ENCODE results near the gene CERK. TPM values are rescaled to one million over a fixed set of nuclear protein-coding genes. Genes with fewer than 3 reads are reported as not detected.

CERK gene
- total and polyA plus RNA-seq, 9 of the 15 experiments (the other 6 are each of a cell fraction or from before 2014, with no cell fraction given) = 1.1 to 14.9 (median 8.7) TPM

DNA sequence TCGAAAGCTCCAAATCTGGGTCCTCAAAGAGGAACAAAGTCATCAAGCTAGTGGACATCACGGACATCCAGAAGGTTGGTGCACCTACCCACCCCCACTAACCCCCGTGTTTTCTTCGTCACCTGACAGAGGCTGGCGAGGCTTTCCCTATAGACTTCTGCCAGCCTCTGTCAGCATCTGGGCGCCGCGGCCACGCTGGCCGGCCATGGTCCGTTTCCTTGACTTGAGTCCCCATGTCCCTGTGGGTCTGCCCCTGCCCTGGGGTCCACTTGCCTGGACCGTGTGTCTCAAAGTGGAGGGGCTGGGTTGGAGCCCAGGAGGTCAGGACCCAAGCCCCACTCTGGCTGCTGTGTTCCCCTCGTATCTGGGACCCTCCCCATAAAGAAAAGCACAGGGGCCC lies 62.6 kb downstream of the CERK start:
- Histone ChIP-seq H3K4me1 (replicated peaks in 1 of 2; ENCODE audit: control insufficient read depth in 2 of 2, insufficient read depth in 2 of 2, low read length in 2 of 2) (peaks cover 0 to 18% of the 10 kb centered on the region in 2 experiments; a peak in 2 of 5 replicates), H3K9me3 (replicated peaks; ENCODE audit: control insufficient read depth, insufficient read depth, low read depth, low read length) (no peaks in the 10 kb centered on the region), H3K9me1 (ENCODE audit: control insufficient read depth, insufficient read depth, low read length) (no peaks in the 10 kb centered on the region), H3K27ac (ENCODE audit: extremely low read depth, low read depth, low read length) (no peak overlapping the region), H3K4me3 (no peak overlapping the region), H4K20me1 (replicated peaks; ENCODE audit: control insufficient read depth, insufficient read depth, low read length) (no peaks in the 10 kb centered on the region; the same call in 1 of the 2 replicates), H3K36me3 (ENCODE audit: control insufficient read depth, insufficient read depth, low read length) (peaks cover 30% of the 10 kb centered on the region; the same call in 1 of the 3 replicates), H3K9ac (ENCODE audit: insufficient read depth in 1 of 2, low read depth in 2 of 2, low read length in 2 of 2) (no peak overlapping the region; a peak in 1 of 4 replicates), H3K27me3 (ENCODE audit: control insufficient read depth in 2 of 2, insufficient read depth in 2 of 2, low read length in 2 of 2) (no peaks in the 10 kb centered on the region), H3K79me2 (ENCODE audit: control insufficient read depth, insufficient read depth, low read length) (no peaks in the 10 kb centered on the region), H2AFZ (ENCODE audit: low read depth, low read length) (no peak overlapping the region), H3K4me2 (ENCODE audit: insufficient read depth, low read length) (no peak overlapping the region)
- in situ Hi-C loops (cut with MboI) (loop anchor here (10.0 kb wide), 1 partner anchor 111 kb away; no protein-coding TSS in a partner anchor), intact Hi-C loops (cut with micrococcal nuclease) (no loop called here)
- ChIA-PET POLR2A (no interaction called here), CTCF (ENCODE audit: low intra/inter-chr PET ratio) (no interaction called here)
- DNase-seq (ENCODE audit: extremely low read depth in 1 of 4, low spot score in 3 of 4) (no peak), ATAC-seq (no peak), FAIRE-seq (no peak)
- TF ChIP-seq POLR2G (IDR thresholded peaks at IDR 0.05; ENCODE audit: low read depth, low read length) = 0 out of 2 replicates have a peak, but pooled peaks have one; percentile 2
- TF ChIP-seq ZC3H8 (IDR thresholded peaks at IDR 0.05) = no peak
- TF ChIP-seq ZNF217 (CRISPR knock-in tag; IDR thresholded peaks at IDR 0.05) = no peak
- no peak for TF ChIP-seq SMAD1 (IDR thresholded peaks at IDR 0.05; ENCODE audit: low read depth, low read length, partially characterized antibody)
- no CpG with 5 or more reads among the region's 13 CpGs for WGBS (ENCODE audit: insufficient coverage, low coverage, missing lambda C conversion rate)
- BruUV-seq (replicated peaks) = no TSS peak

DNA sequence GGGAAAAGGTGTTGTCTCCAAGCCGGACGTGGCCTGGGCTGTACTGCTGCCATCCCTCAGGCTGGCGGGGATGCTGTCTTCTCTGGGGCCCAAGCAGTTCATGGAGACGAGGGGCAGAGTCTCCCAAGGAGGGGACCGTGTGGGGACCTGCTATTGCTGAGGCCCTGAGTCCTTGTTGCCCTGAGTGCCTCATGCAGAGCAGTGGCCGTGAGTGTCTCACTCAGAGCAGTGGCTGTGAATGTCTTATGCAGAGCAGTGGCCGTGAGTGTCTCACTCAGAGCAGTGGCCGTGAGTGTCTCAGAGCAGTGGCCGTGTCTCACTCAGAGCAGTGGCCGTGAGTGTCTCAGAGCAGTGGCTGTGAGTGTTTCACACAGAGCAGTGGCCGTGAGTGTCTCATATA lies 63.1 kb downstream of the CERK start:
- no peaks in the 10 kb centered on the region for H3K27me3 ChIP-seq (ENCODE audit: control insufficient read depth in 2 of 2, insufficient read depth in 2 of 2, low read length in 2 of 2)
- ChIA-PET CTCF (ENCODE audit: low intra/inter-chr PET ratio) (no interaction called here), POLR2A (no interaction called here)
- H4K20me1 ChIP-seq (replicated peaks; ENCODE audit: control insufficient read depth, insufficient read depth, low read length) = no peaks in the 10 kb centered on the region; the same call in 1 of the 2 replicates
- DNase-seq (ENCODE audit: extremely low read depth in 1 of 4, low spot score in 3 of 4) (no peak), ATAC-seq (no peak), FAIRE-seq (no peak)
- H3K27ac ChIP-seq (ENCODE audit: extremely low read depth, low read depth, low read length) = no peak overlapping the region
- H3K9me1 ChIP-seq (ENCODE audit: control insufficient read depth, insufficient read depth, low read length) = no peaks in the 10 kb centered on the region
- H3K9ac ChIP-seq (ENCODE audit: insufficient read depth in 1 of 2, low read depth in 2 of 2, low read length in 2 of 2) = no peak overlapping the region; a peak in 1 of 4 replicates
- no peak overlapping the region for H3K4me2 ChIP-seq (ENCODE audit: insufficient read depth, low read length)
- in situ Hi-C loops (cut with MboI) = loop anchor here (10.0 kb wide), 1 partner anchor 110 kb away; no protein-coding TSS in a partner anchor
- 84% methylated on average over 9 of the region's 11 CpGs for WGBS (ENCODE audit: insufficient coverage, low coverage, missing lambda C conversion rate)
- BruUV-seq (replicated peaks) = no TSS peak
- H3K4me1 ChIP-seq (replicated peaks in 1 of 2; ENCODE audit: control insufficient read depth in 2 of 2, insufficient read depth in 2 of 2, low read length in 2 of 2) = peaks cover 0 to 18% of the 10 kb centered on the region in 2 experiments; a peak in 2 of 5 replicates
- no peak overlapping the region for H2AFZ ChIP-seq (ENCODE audit: low read depth, low read length)
- H3K36me3 ChIP-seq (ENCODE audit: control insufficient read depth, insufficient read depth, low read length) = peaks cover 36% of the 10 kb centered on the region; the same call in 1 of the 3 replicates
- no peak overlapping the region for H3K4me3 ChIP-seq
- H3K79me2 ChIP-seq (ENCODE audit: control insufficient read depth, insufficient read depth, low read length) = no peaks in the 10 kb centered on the region
- intact Hi-C loops (cut with micrococcal nuclease) = no loop called here
- H3K9me3 ChIP-seq (replicated peaks; ENCODE audit: control insufficient read depth, insufficient read depth, low read depth, low read length) = no peaks in the 10 kb centered on the region
- TF ChIP-seq RBM17 (IDR thresholded peaks at IDR 0.05; ENCODE audit: borderline replicate concordance, low read depth, low read length) (no peak), USF2 (CRISPR knock-in tag; IDR thresholded peaks at IDR 0.05) (no peak), CLOCK (CRISPR knock-in tag; IDR thresholded peaks at IDR 0.05; ENCODE audit: borderline replicate concordance) (no peak), CTBP1 (IDR thresholded peaks at IDR 0.05; ENCODE audit: borderline replicate concordance) (no peak), ZC3H11A (IDR thresholded peaks at IDR 0.05; ENCODE audit: low read depth, low read length) (no peak), FOXK1 (CRISPR knock-in tag; IDR thresholded peaks at IDR 0.05; ENCODE audit: borderline replicate concordance) (no peak)
- TF ChIP-seq, protein P1, sequence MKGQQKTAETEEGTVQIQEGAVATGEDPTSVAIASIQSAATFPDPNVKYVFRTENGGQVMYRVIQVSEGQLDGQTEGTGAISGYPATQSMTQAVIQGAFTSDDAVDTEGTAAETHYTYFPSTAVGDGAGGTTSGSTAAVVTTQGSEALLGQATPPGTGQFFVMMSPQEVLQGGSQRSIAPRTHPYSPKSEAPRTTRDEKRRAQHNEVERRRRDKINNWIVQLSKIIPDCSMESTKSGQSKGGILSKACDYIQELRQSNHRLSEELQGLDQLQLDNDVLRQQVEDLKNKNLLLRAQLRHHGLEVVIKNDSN (CRISPR knock-in tag; IDR thresholded peaks at IDR 0.05) = no peak
